ENCODE measurements around the gene PALLD.
A peak's percentile ranks its signal among the peaks of the same experiment; 100 is the strongest.

The PALLD gene

GRCh38 chr4:168841000-168841671, 344.3 kb downstream of the PALLD start:
- peak; percentile 38 for DNase-seq

DNA sequence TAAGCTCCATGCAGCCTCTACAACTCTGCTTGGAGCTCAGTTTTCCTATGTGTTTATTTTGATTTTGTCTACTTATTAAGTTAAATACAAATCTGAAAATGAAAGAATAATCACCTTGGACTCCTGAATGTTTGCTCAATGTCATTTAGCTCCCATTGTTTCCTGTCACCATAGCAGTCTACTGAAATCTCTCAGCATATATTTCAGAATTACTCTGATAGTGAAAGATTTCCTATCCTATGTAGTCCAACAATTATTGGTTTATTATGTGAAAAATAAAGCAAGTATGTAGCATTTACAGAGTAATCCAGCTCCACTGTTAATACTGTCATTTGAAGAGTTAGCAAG, 344.8 kb downstream of the PALLD start:
- peak; percentile 24 for DNase-seq

GRCh38 chr4:168842186-168842585, 345.3 kb downstream of the PALLD start:
- no peak for DNase-seq

DNA sequence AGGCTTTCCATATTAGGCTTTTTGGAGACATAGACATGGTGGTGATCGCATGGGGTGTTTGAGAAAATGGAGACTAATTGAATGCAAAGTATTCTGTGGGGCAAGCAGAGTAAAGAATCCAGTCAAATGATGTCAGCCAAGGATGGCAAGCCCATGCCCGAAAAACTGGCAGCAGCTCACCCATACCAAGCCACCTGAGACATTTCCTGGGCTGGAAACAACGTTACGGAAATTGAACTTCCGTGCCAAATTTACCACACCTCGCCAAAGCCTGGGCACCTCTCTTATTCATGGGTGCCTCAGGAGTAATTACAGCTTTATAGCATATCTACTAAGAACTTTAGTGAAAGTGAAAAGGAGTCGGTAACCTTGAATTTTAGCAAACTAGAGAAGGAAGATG, 346.8 kb downstream of the PALLD start:
- no peak for DNase-seq

- no peak for DNase-seq
Observed at GRCh38 chr4:168844353-168845049, 347.6 kb downstream of the PALLD start.

- no peak for DNase-seq
Observed at GRCh38 chr4:168845897-168846296, 349.0 kb downstream of the PALLD start.

- DNase-seq, result no peak
Observed at GRCh38 chr4:168846414-168846813, 349.6 kb downstream of the PALLD start.

DNA sequence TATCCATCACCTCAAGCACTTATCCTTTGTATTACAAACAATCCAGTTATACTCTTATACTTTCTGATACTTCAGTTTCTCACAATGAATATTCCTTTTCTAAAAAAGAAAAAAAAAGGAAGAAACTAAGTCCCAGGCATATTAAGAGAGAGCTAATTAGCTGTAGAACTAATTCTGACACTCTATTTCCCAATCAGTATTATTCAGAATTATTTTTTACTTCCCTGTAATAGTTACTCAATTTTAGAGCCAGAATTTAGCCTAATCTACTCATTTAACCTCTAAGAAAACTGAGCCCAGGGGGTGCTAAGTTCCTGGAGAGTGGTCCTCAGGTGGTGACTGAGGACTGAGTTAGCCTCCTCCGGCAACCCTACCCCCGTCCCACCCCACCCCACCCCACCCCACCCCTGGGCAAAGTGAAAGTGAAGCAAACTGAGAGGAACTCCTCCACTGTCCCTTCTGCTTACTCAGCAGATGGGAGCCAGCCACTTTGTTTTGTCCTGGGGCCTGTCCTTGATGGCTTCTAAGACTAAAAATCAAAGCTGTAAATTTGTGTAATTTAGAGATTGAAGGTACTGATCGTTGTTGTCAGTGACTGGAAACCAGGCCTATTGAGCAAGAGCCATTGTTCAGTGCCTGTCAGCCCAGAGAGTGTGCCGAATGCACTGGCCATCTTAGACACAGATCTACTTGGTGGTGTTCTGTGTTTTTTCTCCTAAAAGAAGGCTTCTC, 351.1 kb downstream of the PALLD start:
- DNase-seq, result no peak

DNA sequence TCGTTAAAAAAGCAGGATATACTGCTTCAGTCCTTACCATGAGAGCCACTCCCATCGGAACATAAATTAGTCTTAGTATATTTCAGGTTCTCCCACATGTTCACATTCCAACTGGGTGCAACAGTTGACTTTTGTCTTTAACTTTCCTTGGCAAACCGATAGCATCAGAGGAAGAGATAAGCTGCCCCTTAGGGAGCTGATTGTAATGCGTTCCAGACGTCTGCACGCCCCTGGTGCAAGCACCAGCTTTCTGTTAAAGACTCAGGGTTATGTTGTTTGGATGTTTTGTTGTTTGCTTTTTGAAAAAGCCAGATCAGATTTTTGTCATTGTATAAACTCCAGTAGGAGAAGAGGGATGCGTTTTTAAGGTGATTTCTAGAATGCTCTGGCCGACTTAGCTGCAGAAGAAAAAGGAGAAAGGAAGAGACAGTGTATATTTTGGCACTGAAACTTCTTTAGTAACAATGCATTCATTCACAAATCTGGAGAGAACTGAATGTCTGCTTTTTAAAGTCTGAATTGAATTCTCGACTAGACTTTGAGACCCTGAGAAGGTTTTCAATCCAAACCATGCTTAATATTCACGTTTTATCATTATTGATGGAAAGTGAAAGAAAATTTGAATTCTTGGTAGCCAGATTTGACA, 352.3 kb downstream of the PALLD start:
- no peak for DNase-seq

DNA sequence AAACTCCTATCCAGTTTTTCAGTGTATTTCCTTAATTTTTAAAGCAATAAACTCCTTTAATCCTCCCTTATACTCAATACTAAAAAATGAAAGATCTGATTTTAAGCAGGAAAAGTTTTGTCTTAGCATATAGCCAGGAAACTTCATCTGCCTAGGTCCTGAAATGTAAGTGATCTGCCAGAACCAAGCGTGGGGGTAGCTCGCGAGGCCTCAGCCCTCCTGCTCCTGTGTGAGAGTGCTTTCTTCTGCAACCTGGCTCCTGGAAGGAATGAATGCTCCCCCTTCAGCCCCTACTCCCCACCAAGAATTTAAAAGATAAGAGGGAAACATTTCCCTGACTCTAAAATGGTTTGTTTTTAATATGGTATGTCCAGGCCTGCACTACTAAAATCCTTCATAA, 353.1 kb downstream of the PALLD start:
- no peak for DNase-seq

GRCh38 chr4:168852387-168852786, 355.5 kb downstream of the PALLD start:
- no peak for DNase-seq

GRCh38 chr4:168852933-168853713, 356.3 kb downstream of the PALLD start:
- peak; percentile 40 for DNase-seq

- DNase-seq, result no peak
Observed at GRCh38 chr4:168853770-168854169, 356.9 kb downstream of the PALLD start.

DNA sequence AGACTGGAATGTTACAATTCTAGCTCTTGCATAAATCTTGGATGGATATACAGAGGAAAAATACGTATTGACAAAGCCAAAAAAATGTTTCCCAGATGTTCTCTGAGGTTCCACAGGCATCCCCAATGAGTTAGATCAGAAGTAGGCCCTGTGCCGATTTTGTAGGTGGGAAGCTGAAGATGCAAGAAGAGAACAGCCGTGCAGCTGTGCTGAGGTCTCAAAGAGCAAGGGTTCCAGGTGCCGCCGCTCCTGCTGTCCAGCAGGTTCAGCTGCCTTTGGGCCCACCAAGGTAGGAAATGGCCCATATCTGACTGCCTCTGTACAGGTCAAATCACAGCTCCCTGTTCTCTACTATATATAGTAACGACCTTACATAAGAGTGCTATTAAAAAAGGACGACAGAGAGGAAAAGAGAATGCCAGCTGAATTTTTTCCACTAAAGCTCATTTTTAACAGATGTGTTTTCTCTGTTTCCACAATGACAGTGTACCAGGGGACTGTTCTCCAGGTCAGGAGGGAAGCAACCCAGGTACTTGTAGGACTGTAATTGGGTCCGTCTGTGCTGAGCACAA, 357.6 kb downstream of the PALLD start:
- DNase-seq, result no peak

DNA sequence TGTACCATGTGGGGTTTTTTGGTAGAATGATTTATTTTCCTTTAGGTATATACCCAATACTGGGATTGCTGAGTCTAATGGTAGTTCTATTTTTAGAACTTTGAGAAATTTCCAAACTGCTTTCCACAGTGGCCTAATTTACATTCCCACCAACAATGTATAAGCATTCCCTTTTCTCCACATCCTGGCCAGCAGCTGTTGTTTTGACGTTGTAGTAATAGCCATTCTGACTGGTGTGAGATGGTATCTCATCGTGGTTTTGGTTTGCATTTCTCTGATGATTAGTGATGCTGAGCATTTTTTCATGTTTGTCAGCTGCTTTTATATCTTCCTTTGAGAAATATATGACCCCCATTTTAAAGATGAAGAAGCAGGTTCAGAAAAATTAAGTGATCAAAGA, 359.5 kb downstream of the PALLD start:
- DNase-seq, result peak; percentile 26

GRCh38 chr4:168857009-168857408, 360.2 kb downstream of the PALLD start:
- no peak for DNase-seq

GRCh38 chr4:168857546-168858314, 360.9 kb downstream of the PALLD start:
- no peak for DNase-seq

DNA sequence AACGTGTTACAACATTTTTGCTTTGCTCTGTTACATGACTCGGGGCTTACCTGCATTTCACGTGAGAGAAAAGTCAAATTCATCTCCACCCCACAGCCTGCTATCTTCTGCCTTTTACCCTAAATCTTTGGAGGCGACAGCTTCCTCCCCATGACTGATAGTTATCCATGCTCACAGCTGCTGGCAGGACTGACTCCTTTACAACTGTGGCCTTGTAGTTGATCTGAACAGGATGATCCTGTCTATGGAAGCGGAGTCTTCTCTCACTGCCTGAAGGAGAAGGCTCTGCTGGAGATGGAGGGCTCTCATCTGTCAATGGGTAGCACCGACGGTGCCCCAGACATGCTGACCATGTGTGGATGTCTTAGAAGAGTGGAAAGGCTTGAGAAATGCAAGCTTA, 362.2 kb downstream of the PALLD start:
- DNase-seq, result no peak

DNA sequence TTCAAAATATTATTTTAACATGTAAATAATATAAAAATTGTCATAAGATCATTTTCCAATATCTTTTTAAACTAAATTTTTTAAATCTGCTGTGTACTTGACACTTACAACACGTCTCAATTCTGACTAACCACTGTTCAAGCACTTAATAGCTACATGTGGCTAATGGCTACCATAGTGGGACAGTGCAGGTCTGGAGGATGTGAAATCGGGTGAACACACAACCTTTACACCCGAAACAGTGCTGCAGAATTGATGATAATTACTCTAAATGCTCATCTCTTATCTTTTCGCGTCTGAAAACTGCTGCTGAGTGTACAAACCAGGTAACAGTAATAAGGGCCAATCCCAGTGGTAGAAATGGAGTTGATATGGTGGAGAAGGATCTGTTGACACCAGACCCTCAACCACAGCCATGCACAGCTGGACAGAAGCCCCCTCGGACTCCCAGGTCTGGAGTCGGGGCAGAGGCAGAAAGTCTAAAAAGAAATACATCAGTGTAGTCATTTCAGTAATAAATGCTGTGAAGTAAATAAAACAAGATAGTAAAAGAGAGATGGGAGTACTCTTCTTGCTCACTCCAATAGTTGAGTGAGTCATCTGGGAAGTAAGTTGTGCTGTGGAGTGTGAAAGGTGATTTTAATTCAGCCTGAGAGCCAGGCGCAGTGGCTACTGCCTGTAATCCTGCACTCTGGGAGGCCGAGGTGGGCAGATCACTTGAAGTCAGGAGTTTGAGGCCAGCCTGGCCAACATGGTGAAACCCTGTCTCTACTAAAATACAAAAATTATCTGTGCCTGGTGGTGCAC, 363.2 kb downstream of the PALLD start:
- peak; percentile 79 for DNase-seq

GRCh38 chr4:168860827-168861226, 364.0 kb downstream of the PALLD start:
- no peak for DNase-seq

All from activated CD4-positive, alpha-beta T cell treated with anti-CD3 and anti-CD28 coated beads, Interleukin-10, Interleukin-2, amounts not matched to agents 100 ng/mL and 50 ng/mL, durations not matched to agents 16 hours and 8 hours (primary cell).